D721Med (cell line): ENCODE results near the gene PHACTR2.

Experiments
- DNase-seq: peaks from one replicate; pipeline ENCODE4 v3.0.0; 2011; ENCODE audit warnings: low spot score; ENCODE audit not compliant: insufficient read length
- FAIRE-seq: peaks from 2 replicates; lab custom pipeline; 2011; peaks lifted over from hg19 to GRCh38; lab: Jason Lieb, UNC
- CTCF ChIP-seq: IDR thresholded peaks from 2 replicates; pipeline ENCODE4 v1.5.1; 2012; ENCODE audit warnings: mild to moderate bottlenecking, control low read depth; ENCODE audit not compliant: insufficient read depth; ENCODE audit errors: missing control alignments

Gene PHACTR2

GRCh38 chr6:143755301-143755744 lies 77.6 kb downstream of the PHACTR2 start:
- no peak for DNase-seq
- no peak for TF ChIP-seq CTCF
- FAIRE-seq: no peak

- FAIRE-seq (no peak), DNase-seq (no peak)
- TF ChIP-seq CTCF: no peak
Observed at GRCh38 chr6:143757346-143757832, 79.6 kb downstream of the PHACTR2 start.

- DNase-seq: no peak
- TF ChIP-seq CTCF: no peak
- FAIRE-seq: no peak
Observed at GRCh38 chr6:143758551-143758950, 80.8 kb downstream of the PHACTR2 start.

- no peak for FAIRE-seq
- no peak for TF ChIP-seq CTCF
- DNase-seq: no peak
Observed at GRCh38 chr6:143759666-143760065, 81.9 kb downstream of the PHACTR2 start.

GRCh38 chr6:143761074-143761473 lies 83.3 kb downstream of the PHACTR2 start:
- DNase-seq: no peak
- FAIRE-seq: no peak
- no peak for TF ChIP-seq CTCF

- no peak for DNase-seq
- FAIRE-seq: no peak
- no peak for TF ChIP-seq CTCF
Observed at GRCh38 chr6:143762126-143762525, 84.4 kb downstream of the PHACTR2 start.

- DNase-seq (no peak), FAIRE-seq (no peak)
- TF ChIP-seq CTCF: no peak
Observed at GRCh38 chr6:143765422-143766184, 87.8 kb downstream of the PHACTR2 start.
